SU-DHL-6 (cell line): ENCODE measurements around the gene ATAD1.
"Not testable (repeated sequence)": the region's sequence is repeated elsewhere in the genome, so short reads cannot be mapped to it uniquely, and the experiment has no call there.

Source experiments
- H2AFZ ChIP-seq: fragments of 200-600 bp; sonication (generic); 2 replicates; pipeline ENCODE4 v1.6.1; 2014; ENCODE audit warnings: low read depth, mild to moderate bottlenecking, moderate library complexity, mixed read lengths, antibody characterized with exemption, low read length; ENCODE audit not compliant: severe bottlenecking
- H3F3A ChIP-seq: fragments of 200-600 bp; shearing (Covaris generic); 2 replicates; pipeline ENCODE4 v1.6.0; 2016; ENCODE audit warnings: antibody characterized with exemption, mild to moderate bottlenecking; ENCODE audit not compliant: insufficient read depth
- H3K27ac ChIP-seq: fragments of 200-600 bp; sonication (generic); 2 replicates; pipeline ENCODE4 v1.5.1; 2016; ENCODE audit warnings: low read depth, mild to moderate bottlenecking, low read length, moderate library complexity, mixed read lengths
- H3K27me3 ChIP-seq: fragments of 200-600 bp; sonication (generic), shearing (Covaris generic); 2 replicates; pipeline ENCODE4 v1.6.0; 2014; ENCODE audit warnings: mild to moderate bottlenecking, low read length
- H3K36me3 ChIP-seq: fragments of 200-600 bp; sonication (generic); 2 replicates; pipeline ENCODE4 v1.6.1; 2014; ENCODE audit warnings: mild to moderate bottlenecking, low read length, mixed read lengths
- H3K4me2 ChIP-seq: fragments of 300-600, 200-600 bp; shearing (Covaris generic), sonication (generic); 2 replicates; pipeline ENCODE4 v1.6.0; 2014; ENCODE audit warnings: low read length, low read depth, mild to moderate bottlenecking; ENCODE audit not compliant: poor library complexity, severe bottlenecking
- H3K4me3 ChIP-seq: fragments of 200-600 bp; sonication (generic); 2 replicates; pipeline ENCODE4 v1.5.1; 2014; ENCODE audit warnings: antibody characterized with exemption, low read length, mild to moderate bottlenecking, mixed read lengths; ENCODE audit not compliant: insufficient read depth, poor library complexity, severe bottlenecking
- H3K79me2 ChIP-seq: fragments of 200-600 bp; sonication (generic); 2 replicates; pipeline ENCODE4 v1.6.1; 2014; ENCODE audit warnings: mild to moderate bottlenecking, low read length, moderate library complexity; ENCODE audit not compliant: insufficient read depth
- H3K9ac ChIP-seq: fragments of 200-600 bp; sonication (generic); 2 replicates; pipeline ENCODE4 v1.7.0; 2014; ENCODE audit warnings: mild to moderate bottlenecking, low read length
- H3K9me2 ChIP-seq: fragments of 200-600 bp; sonication (generic); replicated peaks from 2 replicates; pipeline ENCODE4 v1.6.1; 2014; ENCODE audit warnings: low read length; ENCODE audit not compliant: insufficient read depth
- H3K9me3 ChIP-seq: fragments of 200-600 bp; sonication (generic); 2 replicates; pipeline ENCODE4 v1.6.1; 2014; ENCODE audit warnings: low read length, mixed read lengths; ENCODE audit not compliant: insufficient read depth
- H4K20me1 ChIP-seq: fragments of 200-600 bp; sonication (generic); 2 replicates; pipeline ENCODE4 v1.6.1; 2014; ENCODE audit warnings: low read depth, mild to moderate bottlenecking, antibody characterized with exemption, low read length, moderate library complexity, mixed read lengths
- CTCF ChIP-seq: fragments of 200-600 bp; sonication (generic); IDR thresholded peaks from one replicate; pipeline ENCODE4 v1.5.1; 2017; ENCODE audit warnings: antibody characterized with exemption, mild to moderate bottlenecking, low read length, moderate library complexity; ENCODE audit not compliant: insufficient read depth, poor library complexity, severe bottlenecking
- EZH2phosphoT487 ChIP-seq: fragments of 200-600 bp; sonication (generic), shearing (Covaris generic); conservative IDR thresholded peaks from 2 replicates; pipeline ENCODE4 v1.6.1; 2018; ENCODE audit warnings: mild to moderate bottlenecking, antibody characterized with exemption, low read length, moderate library complexity, mixed read lengths

ATAD1 gene

GRCh38 chr10:87865241-87865881 is 47.3 kb upstream of the ATAD1 start:
- H3K4me3 ChIP-seq, result peak overlapping the region; percentile 89
- no peaks in the 10 kb centered on the region for H3K27me3 ChIP-seq
- no peaks in the 10 kb centered on the region for H3K9me3 ChIP-seq
- peak overlapping the region; percentile 94 for H3K27ac ChIP-seq
- peak overlapping the region; percentile 92 for H3K9ac ChIP-seq
- peaks cover 76% of the 10 kb centered on the region for H3K79me2 ChIP-seq
- H4K20me1 ChIP-seq, result peaks cover 40% of the 10 kb centered on the region
- H3K9me2 ChIP-seq, result no peaks in the 10 kb centered on the region
- H2AFZ ChIP-seq, result no peak overlapping the region
- TF ChIP-seq EZH2phosphoT487 (no peak), CTCF (no peak)
- peaks cover 46% of the 10 kb centered on the region for H3K36me3 ChIP-seq
- peak overlapping the region; percentile 95 for H3K4me2 ChIP-seq
- peaks cover 44% of the 10 kb centered on the region for H3F3A ChIP-seq

GRCh38 chr10:87864496-87865059 is 46.6 kb upstream of the ATAD1 start:
- Histone ChIP-seq H3K9me2 (no peaks in the 10 kb centered on the region), H3K9me3 (no peaks in the 10 kb centered on the region), H4K20me1 (peaks cover 34% of the 10 kb centered on the region), H3K9ac (peak overlapping the region; percentile 92), H3K4me2 (peak overlapping the region; percentile 95), H2AFZ (no peak overlapping the region), H3K27ac (peak overlapping the region; percentile 94), H3K27me3 (no peaks in the 10 kb centered on the region), H3K36me3 (peaks cover 41% of the 10 kb centered on the region), H3K4me3 (peak overlapping the region; percentile 89), H3F3A (peaks cover 42% of the 10 kb centered on the region), H3K79me2 (peaks cover 68% of the 10 kb centered on the region)
- TF ChIP-seq EZH2phosphoT487, result no peak

- not testable (repeated sequence) for H3K27me3 ChIP-seq, H2AFZ ChIP-seq, H3K9me3 ChIP-seq, H3K9me2 ChIP-seq
- peak overlapping the region; percentile 95 for H3K4me2 ChIP-seq
- peak overlapping the region; percentile 92 for H3K9ac ChIP-seq
- peaks cover 62% of the 10 kb centered on the region for H3K79me2 ChIP-seq
- peak overlapping the region; percentile 94 for H3K27ac ChIP-seq
- peaks cover 29% of the 10 kb centered on the region for H4K20me1 ChIP-seq
- peaks cover 42% of the 10 kb centered on the region for H3F3A ChIP-seq
- H3K4me3 ChIP-seq, result peak overlapping the region; percentile 89
- H3K36me3 ChIP-seq, result peaks cover 41% of the 10 kb centered on the region
Measured at GRCh38 chr10:87863951-87864495, 46.0 kb upstream of the ATAD1 start.

- peaks cover 55% of the 10 kb centered on the region for H3K79me2 ChIP-seq
- TF ChIP-seq EZH2phosphoT487 (no peak), CTCF (no peak)
- peak within 1 kb of the TSS; percentile 89 for H3K4me3 ChIP-seq
Measured at GRCh38 chr10:87863053-87863943, 45.3 kb upstream of the ATAD1 start, which contains the start of the genes KLLN and PTEN. Gene KLLN, minus strand, starts transcription at chr10:87863533. Its CDS starts 1,046 bp downstream, at chr10:87862487. Gene PTEN, plus strand, starts transcription at chr10:87863625. Its CDS starts 845 bp downstream, at chr10:87864470.

More at GRCh38 chr10:87863053-87863943, 45.3 kb upstream of the ATAD1 start, which contains the start of the genes KLLN and PTEN:
- Histone ChIP-seq H3F3A (peaks cover 39% of the 10 kb centered on the region), H3K4me2 (peak within 1 kb of the TSS; percentile 95), H3K9me2 (no peaks in the 10 kb centered on the region), H3K27me3 (no peaks in the 10 kb centered on the region), H3K9me3 (no peaks in the 10 kb centered on the region), H3K36me3 (peaks cover 39% of the 10 kb centered on the region), H3K9ac (peak within 1 kb of the TSS; percentile 92), H2AFZ (no peak within 1 kb of the TSS), H4K20me1 (peaks cover 24% of the 10 kb centered on the region), H3K27ac (peak within 1 kb of the TSS; percentile 94)
